ENCODE results near the gene FASTKD1.

DNA sequence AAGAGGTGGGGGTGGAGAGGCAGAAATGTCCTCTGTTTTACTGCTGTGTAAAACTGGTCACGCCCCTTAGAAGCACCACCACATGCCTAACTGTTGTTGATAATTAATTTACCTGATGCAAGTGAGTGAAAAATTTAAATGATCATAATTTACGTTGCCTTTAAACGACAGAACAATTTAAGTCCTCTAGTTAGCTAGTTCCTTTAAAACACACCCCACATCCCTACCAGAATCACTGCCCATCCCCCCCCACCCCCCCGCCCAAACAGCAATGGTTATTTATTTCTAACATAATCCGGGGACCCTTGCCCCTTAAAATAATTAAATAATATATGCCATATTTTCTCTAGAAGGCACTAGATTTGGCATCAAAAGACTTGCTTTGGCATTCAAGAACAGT lies 9.9 kb upstream of the FASTKD1 start:
- TF ChIP-seq, protein P1, sequence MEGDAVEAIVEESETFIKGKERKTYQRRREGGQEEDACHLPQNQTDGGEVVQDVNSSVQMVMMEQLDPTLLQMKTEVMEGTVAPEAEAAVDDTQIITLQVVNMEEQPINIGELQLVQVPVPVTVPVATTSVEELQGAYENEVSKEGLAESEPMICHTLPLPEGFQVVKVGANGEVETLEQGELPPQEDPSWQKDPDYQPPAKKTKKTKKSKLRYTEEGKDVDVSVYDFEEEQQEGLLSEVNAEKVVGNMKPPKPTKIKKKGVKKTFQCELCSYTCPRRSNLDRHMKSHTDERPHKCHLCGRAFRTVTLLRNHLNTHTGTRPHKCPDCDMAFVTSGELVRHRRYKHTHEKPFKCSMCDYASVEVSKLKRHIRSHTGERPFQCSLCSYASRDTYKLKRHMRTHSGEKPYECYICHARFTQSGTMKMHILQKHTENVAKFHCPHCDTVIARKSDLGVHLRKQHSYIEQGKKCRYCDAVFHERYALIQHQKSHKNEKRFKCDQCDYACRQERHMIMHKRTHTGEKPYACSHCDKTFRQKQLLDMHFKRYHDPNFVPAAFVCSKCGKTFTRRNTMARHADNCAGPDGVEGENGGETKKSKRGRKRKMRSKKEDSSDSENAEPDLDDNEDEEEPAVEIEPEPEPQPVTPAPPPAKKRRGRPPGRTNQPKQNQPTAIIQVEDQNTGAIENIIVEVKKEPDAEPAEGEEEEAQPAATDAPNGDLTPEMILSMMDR (IDR thresholded peaks at IDR 0.05), result no peak
- TF ChIP-seq JUN (IDR thresholded peaks at IDR 0.05), result no peak
- no peak for TF ChIP-seq HDAC2 (IDR thresholded peaks at IDR 0.05)
- TF ChIP-seq SMC3 (IDR thresholded peaks at IDR 0.05), result no peak

Measured in A549 (cell line).